KOPT-K1 (cell line): ENCODE measurements around the gene IRGC.

Experiments used
- H3K27ac ChIP-seq: fragments of 200-600 bp; sonication (generic); 2 replicates; pipeline ENCODE4 v1.5.1; 2016; ENCODE audit warnings: antibody characterized with exemption, mild to moderate bottlenecking, low read depth, low read length; ENCODE audit not compliant: poor library complexity, severe bottlenecking
- H3K36me3 ChIP-seq: fragments of 200-600 bp; sonication (generic); 2 replicates; pipeline ENCODE4 v1.5.1; 2017; ENCODE audit warnings: antibody characterized with exemption, mild to moderate bottlenecking, low read length, moderate library complexity; ENCODE audit not compliant: insufficient read depth
- H3K9me3 ChIP-seq: fragments of 200-600 bp; sonication (generic); 2 replicates; pipeline ENCODE4 v1.5.1; 2017; ENCODE audit warnings: antibody characterized with exemption, low read length, mild to moderate bottlenecking; ENCODE audit not compliant: insufficient read depth, poor library complexity, severe bottlenecking

Gene IRGC

DNA sequence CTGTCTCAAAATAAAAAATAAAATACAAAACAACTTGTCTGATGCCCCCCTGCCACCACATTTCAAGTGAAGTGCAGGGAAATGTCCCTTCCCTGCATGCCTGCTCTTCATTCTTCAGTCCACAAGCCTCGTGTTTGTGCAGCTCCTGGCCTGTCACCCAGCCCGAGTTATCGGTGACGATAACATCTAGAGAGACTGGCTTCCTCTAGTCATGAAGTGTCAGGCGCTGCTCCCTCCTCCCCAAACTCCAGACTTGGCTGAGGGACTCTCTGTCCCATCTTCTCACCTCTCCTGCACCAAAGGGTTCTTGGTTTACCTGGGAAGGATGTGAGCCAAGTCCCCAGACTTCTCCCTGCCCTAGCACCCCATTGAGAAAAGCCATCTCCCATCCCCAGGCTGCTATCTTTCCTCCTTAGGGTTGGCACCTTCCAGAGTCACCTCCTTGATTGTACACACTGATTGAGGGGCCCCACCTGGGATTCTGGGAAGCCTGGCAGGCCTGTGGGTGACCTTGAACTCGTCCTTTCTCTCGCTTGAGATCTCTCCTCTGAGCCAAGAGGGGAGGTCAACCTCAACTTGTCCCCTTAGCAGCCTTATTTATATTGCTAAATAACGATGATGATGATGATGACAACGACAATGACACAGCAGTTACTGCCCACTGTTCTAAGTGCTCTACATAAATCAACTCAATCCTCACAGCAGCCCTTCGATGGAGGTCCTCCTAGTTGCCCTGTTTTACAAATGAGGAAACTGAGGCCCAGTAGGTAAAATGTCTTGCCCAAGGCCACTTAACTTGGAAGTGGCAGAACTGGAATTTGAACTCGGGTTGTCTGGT is 32.8 kb upstream of the IRGC start:
- H3K9me3 ChIP-seq, result no peaks in the 10 kb centered on the region
- H3K36me3 ChIP-seq, result no peaks in the 10 kb centered on the region
- no peak overlapping the region for H3K27ac ChIP-seq

GRCh38 chr19:43683905-43684304 is 32.0 kb upstream of the IRGC start:
- no peaks in the 10 kb centered on the region for H3K9me3 ChIP-seq
- no peaks in the 10 kb centered on the region for H3K36me3 ChIP-seq
- H3K27ac ChIP-seq, result no peak overlapping the region

DNA sequence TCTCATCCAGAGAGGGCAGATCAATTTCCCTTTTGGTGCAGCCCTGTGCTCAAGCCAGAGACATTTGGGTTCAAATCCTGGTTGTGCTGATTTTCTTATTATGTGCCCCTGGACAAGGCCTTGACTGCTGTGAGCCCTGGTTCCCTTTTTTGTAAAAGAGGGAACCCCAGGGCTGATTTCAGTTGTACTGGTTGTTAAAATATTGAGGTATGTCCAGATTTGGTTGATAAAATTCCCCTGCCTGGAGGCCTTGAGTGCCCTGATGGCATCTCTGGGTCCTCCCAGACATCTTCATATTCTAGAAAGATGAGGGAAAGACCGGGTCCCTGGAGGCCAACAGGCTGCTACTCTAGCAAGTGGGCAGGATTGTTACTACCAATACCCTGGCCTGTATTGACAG is 31.6 kb upstream of the IRGC start:
- no peaks in the 10 kb centered on the region for H3K36me3 ChIP-seq
- H3K27ac ChIP-seq, result no peak overlapping the region
- no peaks in the 10 kb centered on the region for H3K9me3 ChIP-seq

DNA sequence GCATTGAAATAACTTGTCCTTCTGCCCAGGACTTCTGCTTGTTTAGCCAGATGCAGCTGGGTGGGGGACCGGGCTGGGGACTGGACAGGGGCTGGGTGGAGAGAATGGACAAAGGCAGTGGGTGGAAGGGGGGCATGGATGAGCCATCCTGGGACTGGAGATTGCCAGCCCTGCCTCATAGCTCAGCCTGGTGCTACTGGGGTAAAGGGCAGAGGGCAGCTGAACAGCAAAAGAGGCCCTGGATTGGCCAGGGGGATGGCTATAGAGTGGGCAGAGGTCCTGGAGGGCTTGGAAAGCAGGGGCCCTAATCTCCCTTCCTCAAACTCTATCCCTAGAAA is 28.2 kb upstream of the IRGC start:
- Histone ChIP-seq H3K36me3 (no peaks in the 10 kb centered on the region), H3K9me3 (peaks cover 25% of the 10 kb centered on the region), H3K27ac (no peak overlapping the region)

GRCh38 chr19:43688059-43688701 is 27.7 kb upstream of the IRGC start:
- Histone ChIP-seq H3K27ac (no peak overlapping the region), H3K36me3 (no peaks in the 10 kb centered on the region), H3K9me3 (peaks cover 26% of the 10 kb centered on the region)

DNA sequence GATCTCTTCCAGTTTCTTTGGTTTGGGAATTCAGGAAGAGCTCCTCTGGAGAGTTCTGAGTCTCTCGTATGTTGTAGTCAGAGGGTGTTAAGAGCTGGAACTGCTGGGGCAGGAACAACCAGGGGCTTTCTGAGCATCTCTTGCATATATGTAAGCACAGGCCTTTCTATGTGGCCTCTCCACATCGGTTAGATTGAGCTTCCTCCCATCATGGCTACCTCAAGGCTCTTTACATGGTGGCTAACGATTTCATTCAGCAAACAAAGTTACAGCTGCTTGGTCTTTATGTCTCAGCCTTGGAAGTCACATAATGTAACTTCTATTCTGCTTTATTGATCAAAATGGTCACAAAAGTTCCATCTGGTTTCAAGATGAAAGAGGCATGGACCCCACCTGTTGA is 25.4 kb upstream of the IRGC start:
- Histone ChIP-seq H3K27ac (no peak overlapping the region), H3K9me3 (peaks cover 26% of the 10 kb centered on the region), H3K36me3 (no peaks in the 10 kb centered on the region)

GRCh38 chr19:43690890-43691289 is 25.0 kb upstream of the IRGC start:
- Histone ChIP-seq H3K36me3 (no peaks in the 10 kb centered on the region), H3K27ac (no peak overlapping the region), H3K9me3 (peaks cover 26% of the 10 kb centered on the region)

GRCh38 chr19:43691755-43692154 is 24.1 kb upstream of the IRGC start:
- H3K27ac ChIP-seq, result no peak overlapping the region
- H3K9me3 ChIP-seq, result peaks cover 33% of the 10 kb centered on the region
- H3K36me3 ChIP-seq, result no peaks in the 10 kb centered on the region

- Histone ChIP-seq H3K27ac (no peak overlapping the region), H3K36me3 (no peaks in the 10 kb centered on the region), H3K9me3 (peaks cover 33% of the 10 kb centered on the region)
These were observed 23.5 kb upstream of the IRGC start for GRCh38 chr19:43692385-43692784.

GRCh38 chr19:43692877-43693276 is 23.0 kb upstream of the IRGC start:
- H3K9me3 ChIP-seq, result peaks cover 33% of the 10 kb centered on the region
- no peaks in the 10 kb centered on the region for H3K36me3 ChIP-seq
- no peak overlapping the region for H3K27ac ChIP-seq

GRCh38 chr19:43694553-43694952 is 21.3 kb upstream of the IRGC start:
- no peaks in the 10 kb centered on the region for H3K36me3 ChIP-seq
- H3K9me3 ChIP-seq, result peaks cover 33% of the 10 kb centered on the region
- no peak overlapping the region for H3K27ac ChIP-seq

- no peaks in the 10 kb centered on the region for H3K36me3 ChIP-seq
- H3K9me3 ChIP-seq, result peaks cover 23% of the 10 kb centered on the region
- no peak overlapping the region for H3K27ac ChIP-seq
These were observed 19.7 kb upstream of the IRGC start for GRCh38 chr19:43695985-43696704.

GRCh38 chr19:43697295-43697694 is 18.6 kb upstream of the IRGC start:
- Histone ChIP-seq H3K36me3 (no peaks in the 10 kb centered on the region), H3K9me3 (peaks cover 11% of the 10 kb centered on the region), H3K27ac (no peak overlapping the region)

GRCh38 chr19:43699506-43700394 is 16.1 kb upstream of the IRGC start:
- no peak overlapping the region for H3K27ac ChIP-seq
- no peaks in the 10 kb centered on the region for H3K36me3 ChIP-seq
- H3K9me3 ChIP-seq, result peaks cover 7% of the 10 kb centered on the region
